Measurements from ENCODE around the gene ZNF91. TPM values are rescaled to one million over a fixed set of nuclear protein-coding genes. Genes with fewer than 3 reads are reported as not detected.
"Not testable (repeated sequence)": the region's sequence is repeated elsewhere in the genome, so short reads cannot be mapped to it uniquely, and the experiment has no call there.

The ZNF91 gene
- total RNA-seq, 1 donor from 2014 or later = 52.4 TPM

GRCh38 chr19:23399443-23399842, 4.2 kb upstream of the ZNF91 start:
- Mint-ChIP-seq H3K4me3 (ENCODE audit: unreplicated experiment) (no peak overlapping the region), H3K27me3 (ENCODE audit: low read depth, unreplicated experiment) (no peaks in the 10 kb centered on the region), H3K4me1 (ENCODE audit: low read depth, unreplicated experiment) (no peaks in the 10 kb centered on the region), H3K27ac (ENCODE audit: unreplicated experiment) (no peak overlapping the region), H3K9me3 (ENCODE audit: unreplicated experiment) (no peaks in the 10 kb centered on the region), H3K36me3 (ENCODE audit: low read depth, unreplicated experiment) (no peaks in the 10 kb centered on the region)
- Histone ChIP-seq H3K9ac (ENCODE audit: low read length) (no peak overlapping the region), H3K27ac (ENCODE audit: low read depth, low read length) (no peak overlapping the region), H4K20me1 (ENCODE audit: insufficient read depth, low read length) (no peaks in the 10 kb centered on the region), H3K79me2 (ENCODE audit: insufficient read depth, low read length) (peaks cover 9% of the 10 kb centered on the region), H3K27me3 (ENCODE audit: insufficient read depth, low read length) (no peaks in the 10 kb centered on the region), H3K36me3 (ENCODE audit: insufficient read depth, low read length) (no peaks in the 10 kb centered on the region), H3K9me3 (ENCODE audit: insufficient read depth, low read depth, low read length) (peaks cover 6% of the 10 kb centered on the region), H2AFZ (ENCODE audit: low read depth, low read length) (no peak overlapping the region), H3K4me2 (ENCODE audit: low read length) (no peak overlapping the region), H3K4me1 (ENCODE audit: insufficient read depth, low read length) (no peaks in the 10 kb centered on the region), H3K4me3 (ENCODE audit: insufficient read depth, low read depth, low read length) (no peak overlapping the region)
- TF ChIP-seq, protein P1, sequence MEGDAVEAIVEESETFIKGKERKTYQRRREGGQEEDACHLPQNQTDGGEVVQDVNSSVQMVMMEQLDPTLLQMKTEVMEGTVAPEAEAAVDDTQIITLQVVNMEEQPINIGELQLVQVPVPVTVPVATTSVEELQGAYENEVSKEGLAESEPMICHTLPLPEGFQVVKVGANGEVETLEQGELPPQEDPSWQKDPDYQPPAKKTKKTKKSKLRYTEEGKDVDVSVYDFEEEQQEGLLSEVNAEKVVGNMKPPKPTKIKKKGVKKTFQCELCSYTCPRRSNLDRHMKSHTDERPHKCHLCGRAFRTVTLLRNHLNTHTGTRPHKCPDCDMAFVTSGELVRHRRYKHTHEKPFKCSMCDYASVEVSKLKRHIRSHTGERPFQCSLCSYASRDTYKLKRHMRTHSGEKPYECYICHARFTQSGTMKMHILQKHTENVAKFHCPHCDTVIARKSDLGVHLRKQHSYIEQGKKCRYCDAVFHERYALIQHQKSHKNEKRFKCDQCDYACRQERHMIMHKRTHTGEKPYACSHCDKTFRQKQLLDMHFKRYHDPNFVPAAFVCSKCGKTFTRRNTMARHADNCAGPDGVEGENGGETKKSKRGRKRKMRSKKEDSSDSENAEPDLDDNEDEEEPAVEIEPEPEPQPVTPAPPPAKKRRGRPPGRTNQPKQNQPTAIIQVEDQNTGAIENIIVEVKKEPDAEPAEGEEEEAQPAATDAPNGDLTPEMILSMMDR (IDR thresholded peaks at IDR 0.05; ENCODE audit: insufficient read depth, low read depth, low read length) = no peak
- no peak for TF ChIP-seq EZH2 (IDR thresholded peaks at IDR 0.05; ENCODE audit: insufficient read depth, low read length)
- FAIRE-seq = no peak
- DNase-seq (ENCODE audit: low read depth) = no peak

GRCh38 chr19:23395722-23396117, 449 bp upstream of the ZNF91 start:
- H3K36me3 Mint-ChIP-seq (ENCODE audit: low read depth, unreplicated experiment); H3K9me3 Mint-ChIP-seq (ENCODE audit: unreplicated experiment); H3K36me3 ChIP-seq (ENCODE audit: insufficient read depth, low read length); H3K27me3 ChIP-seq (ENCODE audit: insufficient read depth, low read length); H4K20me1 ChIP-seq (ENCODE audit: insufficient read depth, low read length); H3K9ac ChIP-seq (ENCODE audit: low read length); DNase-seq (ENCODE audit: low read depth); H3K4me1 Mint-ChIP-seq (ENCODE audit: low read depth, unreplicated experiment); H3K4me2 ChIP-seq (ENCODE audit: low read length); H3K27me3 Mint-ChIP-seq (ENCODE audit: low read depth, unreplicated experiment); H3K27ac ChIP-seq (ENCODE audit: low read depth, low read length); H3K4me1 ChIP-seq (ENCODE audit: insufficient read depth, low read length); H3K9me3 ChIP-seq (ENCODE audit: insufficient read depth, low read depth, low read length); FAIRE-seq: not testable (repeated sequence)
- H3K79me2 ChIP-seq (ENCODE audit: insufficient read depth, low read length) = peaks cover 44% of the 10 kb centered on the region
- H3K4me3 Mint-ChIP-seq (ENCODE audit: unreplicated experiment) = peak overlapping the region; percentile 98
- peak overlapping the region; percentile 100 for H3K27ac Mint-ChIP-seq (ENCODE audit: unreplicated experiment)
- peak overlapping the region; percentile 97 for H3K4me3 ChIP-seq (ENCODE audit: insufficient read depth, low read depth, low read length)
- peak overlapping the region; percentile 99 for H2AFZ ChIP-seq (ENCODE audit: low read depth, low read length)

GRCh38 chr19:23394511-23394910, 760 bp downstream of the ZNF91 start:
- Mint-ChIP-seq H3K9me3 (ENCODE audit: unreplicated experiment) (peaks cover 4% of the 10 kb centered on the region), H3K27ac (ENCODE audit: unreplicated experiment) (peak overlapping the region; percentile 100), H3K4me1 (ENCODE audit: low read depth, unreplicated experiment) (peaks cover 14% of the 10 kb centered on the region), H3K27me3 (ENCODE audit: low read depth, unreplicated experiment) (no peaks in the 10 kb centered on the region), H3K4me3 (ENCODE audit: unreplicated experiment) (peak overlapping the region; percentile 98), H3K36me3 (ENCODE audit: low read depth, unreplicated experiment) (peaks cover 6% of the 10 kb centered on the region)
- Histone ChIP-seq H3K27ac (ENCODE audit: low read depth, low read length) (peak overlapping the region; percentile 97), H4K20me1 (ENCODE audit: insufficient read depth, low read length) (peaks cover 11% of the 10 kb centered on the region), H3K9me3 (ENCODE audit: insufficient read depth, low read depth, low read length) (peaks cover 3% of the 10 kb centered on the region), H3K36me3 (ENCODE audit: insufficient read depth, low read length) (no peaks in the 10 kb centered on the region), H3K27me3 (ENCODE audit: insufficient read depth, low read length) (no peaks in the 10 kb centered on the region), H2AFZ (ENCODE audit: low read depth, low read length) (no peak overlapping the region), H3K4me2 (ENCODE audit: low read length) (peak overlapping the region; percentile 90), H3K9ac (ENCODE audit: low read length) (peak overlapping the region; percentile 99), H3K79me2 (ENCODE audit: insufficient read depth, low read length) (peaks cover 56% of the 10 kb centered on the region), H3K4me1 (ENCODE audit: insufficient read depth, low read length) (no peaks in the 10 kb centered on the region), H3K4me3 (ENCODE audit: insufficient read depth, low read depth, low read length) (peak overlapping the region; percentile 97)
- TF ChIP-seq, protein P1 (IDR thresholded peaks at IDR 0.05; ENCODE audit: insufficient read depth, low read depth, low read length) = no peak
- no peak for TF ChIP-seq EZH2 (IDR thresholded peaks at IDR 0.05; ENCODE audit: insufficient read depth, low read length)
- DNase-seq (ENCODE audit: low read depth) = peak; percentile 7
- no peak for FAIRE-seq
